ENCODE measurements around the gene HCN1. TPM values are rescaled to one million over a fixed set of nuclear protein-coding genes. Genes with fewer than 3 reads are reported as not detected.

The HCN1 gene
- total RNA-seq, result not detected in 2 replicates

DNA sequence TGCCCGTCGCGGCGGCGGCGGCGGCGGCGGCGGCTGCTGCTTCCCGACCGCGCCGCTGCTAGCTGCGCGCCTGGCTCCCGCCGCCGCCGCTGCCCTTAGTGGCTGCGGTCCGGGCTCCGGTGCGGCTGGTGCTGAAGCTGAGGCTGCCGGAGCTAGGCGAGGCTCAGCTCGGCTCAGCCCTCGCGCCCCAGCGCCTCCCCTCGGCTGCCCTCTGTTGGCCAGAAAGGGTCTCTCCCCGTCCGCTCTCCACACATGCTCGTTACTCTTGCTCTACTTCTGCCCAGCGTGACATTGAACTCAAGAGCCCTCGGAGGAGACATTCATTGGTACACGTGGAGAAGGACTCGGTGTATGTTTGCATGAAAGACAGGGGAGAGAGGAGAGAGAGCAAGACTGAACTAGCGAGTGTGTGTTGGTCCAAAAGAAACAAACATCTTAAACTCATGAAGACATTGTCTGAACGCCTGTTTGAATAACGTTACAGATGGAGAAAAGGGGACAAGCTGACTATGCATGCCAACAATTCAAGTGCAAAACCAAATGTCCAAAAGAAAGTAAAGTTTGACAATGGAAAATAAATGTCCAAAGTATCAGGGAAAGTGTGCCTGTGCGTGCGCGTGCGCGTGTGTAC, at the start of gene HCN1:
TSS of gene HCN1 (minus strand) at position 175 of the 631 bp plus-strand sequence.
- DNase-seq (ENCODE audit: low read depth, low spot score), result peak; percentile 22

DNA sequence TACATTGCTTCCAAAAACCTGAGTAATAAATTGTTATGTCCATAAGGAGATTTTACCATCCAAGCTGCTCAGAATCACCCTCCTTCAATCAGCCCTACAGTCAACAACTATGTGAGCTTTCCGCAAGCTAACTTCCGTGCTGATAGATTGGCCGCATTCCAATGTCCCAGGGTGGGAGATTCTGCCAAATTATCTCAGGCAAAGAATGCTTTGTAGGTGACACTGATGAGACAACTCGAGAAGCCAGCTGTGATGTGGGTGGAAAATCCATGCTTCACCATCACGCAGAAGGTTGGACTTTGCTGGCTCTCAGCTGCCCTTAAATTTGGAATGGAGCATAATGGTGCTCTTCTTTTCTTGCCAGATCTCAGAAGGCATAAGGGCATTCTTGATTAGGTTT, 44.9 kb upstream of the HCN1 start:
- no peak for DNase-seq (ENCODE audit: low read depth, low spot score)

DNA sequence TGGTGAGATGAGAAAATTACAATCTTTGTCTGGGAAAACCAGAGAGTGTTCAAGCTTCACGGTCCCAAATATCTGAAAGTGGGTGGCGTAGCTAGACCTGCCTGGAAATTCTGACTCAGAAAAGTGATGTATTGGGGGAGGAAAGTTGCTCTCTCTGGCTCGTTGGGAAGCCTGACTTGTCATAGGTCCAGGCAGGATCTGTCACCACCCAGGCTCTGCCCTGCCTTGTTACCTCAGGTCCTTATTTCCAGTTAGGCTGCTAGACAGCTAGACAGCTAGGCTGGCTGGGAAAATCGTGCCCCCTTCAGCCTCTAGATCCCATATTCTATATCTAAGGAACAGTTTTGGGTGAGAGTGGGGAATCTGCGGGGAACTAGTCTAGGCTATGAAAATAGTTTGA, 41.0 kb upstream of the HCN1 start:
- DNase-seq (ENCODE audit: low read depth, low spot score), result no peak

DNA sequence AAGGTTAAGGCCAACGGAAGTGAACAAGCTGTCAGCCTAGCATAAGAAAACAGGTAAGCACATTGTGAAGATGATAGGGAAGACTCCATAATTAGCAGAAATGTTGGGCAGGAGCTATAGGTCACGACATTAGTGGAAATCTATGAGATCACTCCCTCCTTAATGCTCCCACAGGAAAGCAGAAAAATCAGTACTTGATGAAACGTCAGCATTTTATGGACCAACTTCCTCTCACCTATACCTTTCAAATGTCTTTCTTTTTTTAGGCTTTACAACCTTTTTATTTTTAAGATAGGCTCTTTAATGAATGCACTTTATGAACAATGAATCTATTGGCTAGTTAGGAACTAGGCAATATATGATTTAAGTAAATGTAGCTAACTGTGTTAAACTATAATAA, 29.4 kb upstream of the HCN1 start:
- DNase-seq (ENCODE audit: low read depth, low spot score), result no peak

DNA sequence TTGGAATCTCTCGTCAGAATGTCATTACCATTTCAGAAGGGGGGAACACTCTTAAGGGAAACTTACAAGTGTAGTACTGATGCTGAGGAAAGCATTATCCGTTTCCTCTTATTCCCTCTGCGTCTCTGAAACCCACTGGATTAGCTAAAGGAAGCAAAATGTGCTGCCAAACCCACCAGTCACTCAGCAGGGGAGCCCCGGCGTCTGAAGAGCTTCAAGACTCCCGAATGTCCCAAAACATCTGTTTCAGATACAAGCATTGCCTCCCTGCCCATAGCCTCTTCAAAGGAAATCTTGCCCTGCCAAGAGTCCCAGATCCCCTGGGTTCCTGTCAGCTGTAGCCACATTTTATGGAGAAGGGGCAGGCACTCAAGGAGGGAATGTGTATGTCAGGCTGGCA, 1.0 kb upstream of the HCN1 start:
- no peak for DNase-seq (ENCODE audit: low read depth, low spot score)

DNA sequence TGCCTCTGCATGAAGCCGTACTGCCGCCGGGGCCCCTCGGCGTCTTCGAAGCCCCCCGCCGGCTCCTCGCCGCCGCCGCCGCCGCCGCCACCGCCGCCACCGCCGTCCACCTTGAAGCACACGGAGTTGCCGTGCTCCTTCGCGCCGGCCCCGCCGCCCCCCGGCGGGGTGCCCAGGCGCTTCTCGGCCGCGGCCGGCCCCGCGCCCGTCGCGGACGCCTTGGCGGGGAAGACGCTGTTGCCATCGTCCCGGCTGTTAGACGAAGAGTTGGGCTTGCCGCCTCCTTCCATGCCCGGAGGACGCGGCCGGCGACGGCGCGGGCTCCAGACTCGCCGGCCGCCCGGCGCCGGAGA, 400 bp downstream of the HCN1 start:
- no peak for DNase-seq (ENCODE audit: low read depth, low spot score)

DNA sequence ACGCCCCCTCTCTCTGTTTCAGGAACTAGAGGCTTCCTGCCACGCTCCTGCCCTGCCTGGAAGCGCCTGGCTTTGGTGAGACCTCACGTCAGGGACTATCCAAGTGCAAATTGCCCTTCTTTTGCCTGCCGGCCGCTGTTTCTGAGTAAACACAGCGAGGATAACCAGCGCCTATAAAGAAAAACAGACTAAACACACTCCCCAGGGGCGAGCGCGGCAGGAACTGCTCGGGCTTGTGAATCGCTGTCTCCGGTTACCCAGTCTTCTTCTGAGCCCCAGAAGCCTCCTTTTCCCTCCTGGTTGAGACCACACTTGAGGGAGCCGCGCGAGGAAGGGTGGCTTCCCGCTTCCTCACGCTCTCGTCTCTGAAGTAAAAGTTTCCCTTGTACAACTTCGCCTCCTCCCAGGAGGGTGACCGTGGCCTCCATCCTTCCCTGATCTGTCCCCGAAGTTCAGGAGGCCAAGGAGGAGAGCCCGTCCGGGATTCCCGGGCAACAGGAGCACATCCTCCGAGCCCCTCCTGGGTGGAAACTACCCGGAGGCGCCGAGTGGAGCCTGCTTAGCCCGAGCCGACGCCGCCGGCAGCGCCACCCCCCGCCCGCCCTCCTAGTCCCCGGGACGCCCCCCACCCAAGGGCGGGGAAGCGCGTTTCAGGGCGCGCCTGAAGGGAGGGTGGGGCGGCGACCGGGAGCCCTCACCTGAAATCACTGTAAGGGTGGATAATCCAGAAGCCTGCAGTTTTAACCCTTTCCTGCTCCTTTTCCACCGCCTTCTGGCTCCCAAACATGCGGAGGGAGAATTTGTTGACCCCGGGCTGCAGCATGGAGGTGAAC, 993 bp downstream of the HCN1 start:
- no peak for DNase-seq (ENCODE audit: low read depth, low spot score)

DNA sequence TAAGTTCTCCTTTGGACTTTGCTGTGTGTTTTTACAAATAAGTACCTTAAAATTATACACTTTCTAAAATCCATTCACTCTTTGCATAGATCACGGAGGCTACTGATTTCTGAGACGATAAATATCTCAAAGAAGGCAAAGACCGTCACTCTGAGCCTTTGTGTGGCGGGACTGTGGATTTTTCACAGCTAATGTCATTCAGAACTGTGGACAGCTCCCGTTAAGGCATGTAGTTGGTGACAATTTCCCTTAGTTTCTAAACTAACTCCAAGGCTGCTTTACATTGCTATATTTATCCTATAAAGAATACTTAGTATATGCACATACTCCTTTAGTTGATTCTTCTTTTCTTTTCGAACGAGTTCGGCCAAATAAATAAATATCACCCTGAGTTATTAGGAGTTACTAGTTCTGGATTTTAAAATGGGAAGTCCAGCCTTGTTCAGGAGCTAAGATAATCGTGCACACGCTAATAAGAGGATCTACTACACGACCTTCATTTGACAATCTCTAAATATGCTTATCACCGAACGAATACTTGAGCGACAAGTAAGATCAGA, 1.8 kb downstream of the HCN1 start:
- no peak for DNase-seq (ENCODE audit: low read depth, low spot score)

DNA sequence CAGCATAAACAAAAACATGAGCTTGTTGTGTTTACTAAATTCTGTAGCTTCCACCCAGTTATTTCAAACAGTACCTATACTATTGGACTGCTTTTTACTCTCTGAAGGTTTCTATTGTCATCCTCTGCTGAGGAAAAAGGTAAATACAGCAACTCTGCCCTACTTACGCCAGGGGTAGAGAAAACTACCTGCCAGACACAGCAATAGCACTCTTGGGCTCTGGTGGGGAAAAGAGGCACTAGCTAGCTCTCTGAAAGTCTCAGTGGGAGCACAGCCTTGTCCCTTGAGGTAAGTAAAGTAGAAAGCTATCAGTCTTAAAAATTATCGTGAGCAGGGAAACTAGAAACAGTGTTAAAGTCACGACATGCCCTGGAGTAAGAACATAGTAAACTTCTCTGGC, 3.7 kb downstream of the HCN1 start:
- DNase-seq (ENCODE audit: low read depth, low spot score), result no peak

DNA sequence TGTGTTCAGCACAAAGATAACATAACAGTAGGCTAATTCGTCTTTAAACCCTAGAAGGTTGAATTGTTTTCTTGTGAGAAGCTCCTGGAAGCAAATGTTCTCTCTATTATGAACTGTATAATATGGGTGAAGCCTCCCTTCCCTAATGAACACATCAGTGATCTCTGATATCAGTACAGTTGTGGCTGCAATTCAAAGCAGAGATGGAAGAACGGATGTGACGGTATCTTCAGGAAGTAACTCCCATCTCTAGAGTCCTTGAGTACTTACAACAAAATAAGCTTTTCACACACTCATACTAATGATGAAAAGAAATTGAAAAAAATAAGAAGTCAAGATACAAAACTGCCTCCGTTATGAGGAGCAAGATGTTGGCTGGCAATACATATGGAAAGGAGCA, 4.5 kb downstream of the HCN1 start:
- no peak for DNase-seq (ENCODE audit: low read depth, low spot score)

DNA sequence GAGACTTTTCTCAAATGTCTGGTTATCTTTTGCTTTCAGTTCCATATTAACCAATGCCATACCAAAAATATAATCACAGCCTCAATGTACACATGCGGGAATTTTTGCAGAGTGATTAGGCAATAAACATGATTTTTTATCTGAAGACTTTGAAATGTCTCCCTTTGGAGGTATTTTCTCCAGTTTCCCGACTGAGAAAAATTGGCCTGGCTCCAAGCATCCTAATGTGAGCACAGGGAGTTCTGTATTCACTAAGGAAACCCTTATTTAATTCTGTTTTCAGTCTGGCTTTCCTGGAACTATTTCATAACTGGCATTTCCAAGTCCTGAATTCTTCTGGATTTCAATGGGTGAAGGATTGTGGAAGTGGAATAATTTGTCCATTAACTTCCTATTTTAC, 8.5 kb downstream of the HCN1 start:
- DNase-seq (ENCODE audit: low read depth, low spot score), result no peak

DNA sequence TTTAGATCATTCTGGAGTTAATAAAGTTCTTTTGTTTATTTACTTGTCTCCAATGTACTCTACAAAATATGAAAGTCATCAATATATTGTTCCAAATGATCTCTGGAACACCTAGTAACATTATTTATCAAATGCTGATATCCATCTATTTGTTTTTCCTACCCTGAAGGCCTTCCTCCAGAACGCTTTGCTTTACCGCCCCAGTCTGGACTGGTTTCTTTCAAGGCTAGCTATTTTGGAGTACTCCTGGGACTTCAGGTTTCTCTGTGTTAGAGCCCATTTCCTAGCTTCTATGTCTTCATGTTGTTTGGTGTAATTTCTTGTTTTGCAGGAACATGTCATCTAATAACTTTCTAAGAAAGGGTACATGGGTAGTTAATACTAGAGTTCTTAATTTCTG, 9.6 kb downstream of the HCN1 start:
- DNase-seq (ENCODE audit: low read depth, low spot score), result no peak

DNA sequence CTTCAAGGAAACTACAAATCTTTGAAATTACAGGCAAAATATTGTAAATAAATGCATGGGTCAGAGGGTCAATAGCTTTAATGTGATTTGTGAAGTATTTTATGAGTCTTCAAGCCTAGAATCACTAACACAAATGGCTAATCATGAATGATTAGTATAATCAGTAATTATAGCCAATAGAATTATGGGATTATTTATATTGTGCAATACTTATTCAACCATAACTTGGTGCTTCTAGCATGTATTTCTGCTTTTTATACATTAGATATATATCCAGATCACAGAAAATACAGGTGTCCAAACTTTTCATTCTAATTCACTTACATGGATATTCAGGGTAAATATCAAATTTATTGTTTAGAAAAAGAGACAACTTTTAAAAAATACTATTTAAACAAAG, 12.1 kb downstream of the HCN1 start:
- no peak for DNase-seq (ENCODE audit: low read depth, low spot score)

DNA sequence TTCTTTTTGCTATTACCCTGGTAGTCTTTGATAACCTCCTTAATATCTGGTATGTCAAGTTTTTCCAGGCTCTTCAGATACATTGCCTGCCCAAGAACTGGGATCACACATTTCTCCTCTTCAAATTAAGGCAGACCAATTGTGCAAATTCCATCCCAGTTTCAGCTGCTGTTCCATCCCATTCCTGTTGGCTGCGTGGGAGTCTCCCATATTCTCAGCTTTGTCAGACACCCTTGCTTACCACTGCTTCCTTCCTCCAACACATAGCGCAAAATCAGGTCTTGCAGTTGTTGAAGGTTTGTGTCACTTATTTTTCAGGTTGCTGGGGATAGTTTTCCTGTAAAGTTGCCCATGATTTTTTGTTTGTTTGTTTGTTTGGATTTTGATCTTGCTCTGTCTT, 15.2 kb downstream of the HCN1 start:
- DNase-seq (ENCODE audit: low read depth, low spot score), result no peak

DNA sequence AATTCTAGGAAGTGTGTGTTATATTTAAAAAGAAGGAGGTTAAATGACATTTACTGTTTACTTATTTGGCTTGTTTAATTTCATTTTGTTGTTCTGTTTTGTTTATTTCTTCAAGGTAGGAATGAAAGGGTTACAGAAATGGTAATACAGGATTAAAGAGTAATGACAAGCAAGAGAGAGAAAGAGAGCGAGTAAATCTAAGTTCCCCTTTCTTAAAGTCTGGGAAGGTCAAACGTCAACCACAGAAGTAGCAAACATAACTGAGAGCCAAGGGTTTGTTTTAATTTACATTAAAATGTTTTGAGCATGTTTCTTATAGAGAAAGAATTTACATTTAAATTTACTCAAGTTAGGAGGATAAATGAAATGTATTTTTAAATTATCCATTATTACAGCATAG, 18.7 kb downstream of the HCN1 start:
- DNase-seq (ENCODE audit: low read depth, low spot score), result no peak

DNA sequence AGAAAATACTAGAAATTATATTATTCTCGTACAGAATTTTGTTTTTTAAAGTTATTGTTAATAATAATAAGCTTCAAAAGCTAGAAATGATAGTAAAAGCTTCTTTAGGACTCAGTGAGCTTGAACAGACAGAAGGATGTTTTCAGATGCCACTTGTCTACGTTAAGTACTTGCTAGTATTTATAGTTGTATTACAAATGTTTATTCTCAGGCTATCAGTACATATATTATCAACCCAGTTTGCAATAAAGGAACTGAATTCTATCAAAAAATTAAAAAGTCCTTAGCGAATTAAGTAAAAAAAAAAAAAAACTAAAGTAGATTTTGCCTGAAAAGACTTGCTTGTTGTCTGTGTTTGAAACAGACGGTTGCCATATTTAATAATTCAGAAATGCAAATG, 23.9 kb downstream of the HCN1 start:
- no peak for DNase-seq (ENCODE audit: low read depth, low spot score)

DNA sequence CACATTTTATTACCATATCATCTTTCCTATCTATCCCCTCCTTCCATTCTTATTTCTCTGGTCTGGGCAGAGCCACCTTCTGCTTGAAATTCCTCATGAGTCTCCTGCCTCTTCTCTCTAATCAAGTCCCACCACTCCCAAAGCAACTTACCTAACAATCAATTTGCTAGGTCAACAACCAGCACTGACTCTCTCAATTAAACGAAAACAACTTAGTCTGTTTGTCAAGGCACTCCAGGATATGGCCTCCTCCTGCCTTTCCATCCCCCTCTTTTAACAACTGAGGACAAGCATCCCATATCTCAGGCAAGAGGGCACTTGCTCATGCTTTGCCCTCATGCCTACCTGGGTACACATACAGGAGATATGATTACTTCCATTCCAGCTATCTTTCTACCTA, 47.4 kb downstream of the HCN1 start:
- DNase-seq (ENCODE audit: low read depth, low spot score), result no peak

DNA sequence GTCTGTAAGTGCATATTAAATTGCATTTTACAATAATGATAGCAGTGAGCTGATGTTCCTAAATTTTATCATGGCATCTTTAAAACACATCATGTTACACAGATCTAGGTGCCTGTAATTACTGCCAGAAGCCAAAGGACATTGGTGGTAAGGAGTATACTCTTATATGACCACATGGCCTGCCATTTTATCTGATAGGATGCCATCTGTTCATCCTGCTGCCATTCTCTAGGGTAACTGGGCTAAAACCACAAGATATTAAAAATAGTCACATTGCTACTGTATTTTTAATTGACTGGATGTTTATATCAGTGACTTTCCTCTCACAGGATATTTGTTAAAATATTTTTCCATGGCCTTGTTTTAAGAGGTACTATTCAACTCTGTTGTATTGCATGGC, 53.1 kb downstream of the HCN1 start:
- DNase-seq (ENCODE audit: low read depth, low spot score), result no peak

DNA sequence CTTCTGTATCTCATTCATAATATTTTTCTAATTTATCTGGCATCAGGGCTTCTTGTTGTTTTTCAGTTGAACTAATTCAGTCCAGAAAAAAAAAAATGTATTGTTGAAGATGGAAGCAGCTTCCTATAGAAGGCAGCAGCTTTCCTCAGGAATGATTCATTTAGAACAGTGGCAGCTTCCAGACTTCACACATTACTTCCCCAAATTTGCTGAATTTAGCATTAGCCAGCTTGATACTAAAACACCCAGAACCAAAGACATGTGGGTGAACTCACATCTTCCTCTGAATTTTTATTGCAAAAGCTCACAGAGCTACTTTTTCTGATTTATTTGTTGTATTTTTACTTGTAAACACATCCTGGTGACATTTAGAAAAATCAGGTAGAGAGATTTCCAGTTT, 53.8 kb downstream of the HCN1 start:
- no peak for DNase-seq (ENCODE audit: low read depth, low spot score)

DNA sequence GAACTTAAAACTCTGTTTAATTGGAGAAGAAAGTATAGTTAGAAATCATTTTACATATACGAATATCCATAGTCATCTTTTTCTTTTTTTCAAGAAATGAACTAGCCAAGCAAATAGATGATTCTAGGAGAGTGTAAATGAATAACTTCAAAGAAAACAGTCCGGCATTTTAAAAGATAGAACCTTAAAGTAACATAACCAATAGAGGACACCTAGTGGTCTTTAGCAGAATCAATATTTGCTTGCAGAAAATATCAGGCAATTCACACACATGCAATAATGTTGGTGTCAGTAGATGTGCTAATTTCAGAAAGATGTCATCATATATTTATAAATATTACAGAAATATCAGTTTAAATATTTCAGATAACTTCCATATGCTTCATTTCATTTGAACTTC, 57.1 kb downstream of the HCN1 start:
- DNase-seq (ENCODE audit: low read depth, low spot score), result no peak

DNA sequence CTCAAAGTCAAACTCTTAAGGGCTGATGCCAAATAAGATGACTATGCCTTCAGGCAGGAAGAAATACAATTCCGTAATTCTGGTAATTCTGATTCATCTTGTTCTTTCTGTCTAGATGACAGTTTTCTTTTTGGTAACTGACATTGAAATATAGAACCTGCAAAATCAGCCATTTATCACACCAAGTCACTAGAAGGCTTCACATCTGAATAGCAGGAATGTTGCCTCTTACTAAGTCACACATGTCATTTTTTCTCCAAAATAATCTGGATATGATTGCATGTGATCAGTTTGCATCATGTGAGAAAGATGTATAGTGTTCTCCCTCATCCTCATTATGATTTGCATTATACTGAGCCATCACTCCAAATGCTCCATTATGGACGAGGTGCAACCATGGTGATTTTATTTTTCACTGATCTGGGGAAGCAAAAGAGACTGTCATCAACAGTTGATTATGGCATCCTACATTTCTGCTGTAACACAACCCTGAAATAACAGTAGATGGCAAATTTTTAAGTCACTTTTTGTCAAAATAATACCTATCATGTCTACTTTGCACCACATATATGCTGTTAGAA, 69.0 kb downstream of the HCN1 start:
- no peak for DNase-seq (ENCODE audit: low read depth, low spot score)

DNA sequence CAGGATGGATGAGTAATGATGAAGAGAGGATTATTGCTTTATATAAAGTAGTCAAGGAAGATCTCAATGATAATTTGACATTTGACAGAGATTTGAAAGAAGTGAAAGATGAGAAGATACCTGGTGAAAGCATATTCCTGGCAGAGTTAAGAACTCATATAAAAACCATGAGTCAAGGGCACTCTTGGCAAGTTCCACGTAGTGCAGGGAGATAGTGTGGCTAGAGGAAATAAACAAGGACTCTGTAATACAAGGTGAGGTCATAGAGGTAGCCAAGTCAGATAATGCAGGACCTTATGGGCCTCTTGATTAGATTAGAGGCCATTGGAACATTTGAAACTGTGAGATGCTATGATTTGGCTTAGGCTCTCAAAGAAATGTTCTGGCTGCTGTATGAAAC, 72.3 kb downstream of the HCN1 start:
- no peak for DNase-seq (ENCODE audit: low read depth, low spot score)

DNA sequence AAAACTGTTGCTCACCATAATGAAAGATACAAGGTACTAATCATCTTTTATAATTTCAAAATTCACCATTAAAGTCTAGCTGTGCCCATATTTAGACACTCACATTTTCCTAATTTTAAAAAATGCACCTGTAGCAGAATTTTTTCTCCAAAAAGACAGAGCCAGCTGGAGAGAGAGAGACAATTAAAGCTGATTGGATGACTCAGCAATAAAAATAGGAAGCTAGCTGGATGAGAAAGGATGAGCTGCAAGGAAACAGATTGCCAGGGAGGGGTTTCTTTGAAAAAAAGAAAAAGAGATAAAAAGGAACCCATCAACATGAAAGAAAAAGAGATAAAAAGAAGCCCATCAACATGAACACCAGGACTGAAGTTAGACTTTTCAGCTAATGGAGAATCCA, 73.8 kb downstream of the HCN1 start:
- DNase-seq (ENCODE audit: low read depth, low spot score), result no peak
